D721Med (cell line): ENCODE data around the gene NXN.
"Not testable (repeated sequence)": the region's sequence is repeated elsewhere in the genome, so short reads cannot be mapped to it uniquely, and the experiment has no call there.

Experiments used
- DNase-seq: peaks from one replicate; pipeline ENCODE4 v3.0.0; 2011; ENCODE audit warnings: low spot score; ENCODE audit not compliant: insufficient read length
- FAIRE-seq: peaks from 2 replicates; lab custom pipeline; 2011; peaks lifted over from hg19 to GRCh38; lab: Jason Lieb, UNC
- TF ChIP-seq, protein P1 (sequence below): IDR thresholded peaks from 2 replicates; pipeline ENCODE4 v1.5.1; 2012; ENCODE audit warnings: mild to moderate bottlenecking, control low read depth; ENCODE audit not compliant: insufficient read depth; ENCODE audit errors: missing control alignments

NXN gene

DNA sequence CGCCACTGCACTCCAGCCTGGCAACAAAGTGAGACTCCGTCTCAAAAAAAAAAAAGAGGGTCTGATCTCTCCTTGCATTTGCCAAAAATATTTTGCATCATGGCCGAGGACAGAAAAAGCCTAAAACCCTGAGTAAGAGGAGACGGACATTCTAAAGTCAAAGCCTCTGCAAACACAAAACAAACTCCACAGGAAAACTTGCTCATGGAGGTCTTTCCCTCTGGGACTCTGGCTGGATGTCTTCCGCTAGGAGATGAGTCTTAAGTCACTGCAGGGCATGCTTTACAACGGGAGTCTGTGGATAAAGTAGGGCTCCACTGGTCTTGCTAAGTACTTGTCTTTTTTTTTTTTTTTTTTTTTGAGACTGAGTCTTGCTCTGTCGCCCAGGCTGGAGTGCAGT, 123.4 kb downstream of the NXN start:
- DNase-seq = no peak
- FAIRE-seq = no peak
- TF ChIP-seq, protein P1, sequence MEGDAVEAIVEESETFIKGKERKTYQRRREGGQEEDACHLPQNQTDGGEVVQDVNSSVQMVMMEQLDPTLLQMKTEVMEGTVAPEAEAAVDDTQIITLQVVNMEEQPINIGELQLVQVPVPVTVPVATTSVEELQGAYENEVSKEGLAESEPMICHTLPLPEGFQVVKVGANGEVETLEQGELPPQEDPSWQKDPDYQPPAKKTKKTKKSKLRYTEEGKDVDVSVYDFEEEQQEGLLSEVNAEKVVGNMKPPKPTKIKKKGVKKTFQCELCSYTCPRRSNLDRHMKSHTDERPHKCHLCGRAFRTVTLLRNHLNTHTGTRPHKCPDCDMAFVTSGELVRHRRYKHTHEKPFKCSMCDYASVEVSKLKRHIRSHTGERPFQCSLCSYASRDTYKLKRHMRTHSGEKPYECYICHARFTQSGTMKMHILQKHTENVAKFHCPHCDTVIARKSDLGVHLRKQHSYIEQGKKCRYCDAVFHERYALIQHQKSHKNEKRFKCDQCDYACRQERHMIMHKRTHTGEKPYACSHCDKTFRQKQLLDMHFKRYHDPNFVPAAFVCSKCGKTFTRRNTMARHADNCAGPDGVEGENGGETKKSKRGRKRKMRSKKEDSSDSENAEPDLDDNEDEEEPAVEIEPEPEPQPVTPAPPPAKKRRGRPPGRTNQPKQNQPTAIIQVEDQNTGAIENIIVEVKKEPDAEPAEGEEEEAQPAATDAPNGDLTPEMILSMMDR = no peak

DNA sequence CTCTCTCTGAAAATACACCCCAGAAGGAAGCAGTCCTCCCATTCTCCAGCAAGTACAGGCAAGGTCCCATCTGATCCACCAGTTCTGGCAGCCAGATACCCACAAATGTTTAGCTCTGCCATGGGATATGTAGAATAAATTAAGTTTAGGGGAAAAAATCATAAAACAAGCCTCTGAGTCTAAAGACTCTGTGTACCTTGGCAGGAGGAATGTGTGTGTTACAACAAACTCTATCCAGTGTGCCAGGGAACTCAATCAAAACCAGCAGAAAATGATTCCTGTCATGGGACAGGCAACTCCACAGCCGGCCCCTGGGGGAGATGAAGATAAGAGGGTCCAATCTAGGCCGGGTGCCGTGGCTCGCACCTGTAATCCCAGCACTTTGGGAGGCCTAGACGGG, 124.0 kb downstream of the NXN start:
- TF ChIP-seq, protein P1 = no peak
- FAIRE-seq (no peak), DNase-seq (no peak)

DNA sequence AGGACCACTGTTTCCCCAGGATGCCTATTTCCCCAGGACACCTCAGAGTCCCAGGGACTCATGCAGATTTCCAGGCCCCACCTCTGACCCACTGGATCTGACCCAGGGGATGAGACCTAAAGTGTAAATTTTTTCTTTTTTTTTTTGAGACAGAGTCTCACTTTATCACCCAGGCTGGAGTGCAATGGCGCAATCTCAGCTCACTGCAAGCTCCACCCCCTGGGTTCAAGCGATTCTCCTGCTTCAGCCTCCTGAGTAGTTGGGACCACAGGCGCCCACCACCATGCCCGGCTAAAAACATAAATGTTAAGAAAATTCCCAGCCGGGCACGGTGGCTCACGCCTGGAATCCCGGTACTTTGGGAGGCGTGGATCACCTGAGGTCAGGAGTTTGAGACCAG, 126.7 kb downstream of the NXN start:
- not testable (repeated sequence) for DNase-seq, FAIRE-seq

DNA sequence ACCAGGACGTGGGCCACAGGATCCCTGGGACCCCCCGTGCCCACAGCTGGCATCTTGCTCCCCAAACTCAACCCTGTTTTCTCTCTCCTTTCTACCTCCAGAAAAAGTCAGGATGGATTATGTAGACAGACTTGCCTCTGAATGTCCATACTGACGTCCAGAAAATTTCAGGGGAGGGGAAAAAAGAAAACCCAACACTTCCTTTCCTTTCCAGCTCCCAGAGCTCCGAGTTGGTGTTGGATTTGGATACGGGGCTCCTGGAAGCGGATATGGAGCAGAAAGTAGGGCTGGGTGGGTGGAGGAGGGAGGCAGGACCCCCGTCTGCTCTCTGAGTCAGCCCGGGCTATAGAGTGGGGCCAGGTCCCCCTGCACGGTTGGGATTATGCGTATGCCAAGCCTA, 127.2 kb downstream of the NXN start:
- DNase-seq (no peak), FAIRE-seq (no peak)
- TF ChIP-seq, protein P1 = no peak

DNA sequence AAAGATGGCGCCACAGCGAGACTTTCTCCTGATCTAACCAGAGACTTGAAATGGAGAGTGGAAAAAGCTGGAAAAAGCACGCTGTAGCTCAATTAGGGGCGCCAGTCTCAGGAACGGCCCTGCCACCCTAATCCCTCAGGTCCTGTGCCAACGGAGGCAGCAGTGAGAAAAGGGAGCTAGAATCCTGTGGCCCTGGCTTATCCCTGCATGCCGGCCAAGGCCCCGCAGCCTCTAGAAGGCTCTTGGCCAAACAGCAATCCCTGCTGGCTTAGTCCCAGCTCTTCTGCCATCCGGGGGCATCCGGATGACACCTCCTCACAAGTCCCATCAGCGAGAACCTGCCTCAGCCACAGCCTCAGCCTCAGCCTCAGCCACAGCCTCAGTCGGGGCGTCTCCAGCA, 127.7 kb downstream of the NXN start:
- no peak for DNase-seq
- no peak for FAIRE-seq

DNA sequence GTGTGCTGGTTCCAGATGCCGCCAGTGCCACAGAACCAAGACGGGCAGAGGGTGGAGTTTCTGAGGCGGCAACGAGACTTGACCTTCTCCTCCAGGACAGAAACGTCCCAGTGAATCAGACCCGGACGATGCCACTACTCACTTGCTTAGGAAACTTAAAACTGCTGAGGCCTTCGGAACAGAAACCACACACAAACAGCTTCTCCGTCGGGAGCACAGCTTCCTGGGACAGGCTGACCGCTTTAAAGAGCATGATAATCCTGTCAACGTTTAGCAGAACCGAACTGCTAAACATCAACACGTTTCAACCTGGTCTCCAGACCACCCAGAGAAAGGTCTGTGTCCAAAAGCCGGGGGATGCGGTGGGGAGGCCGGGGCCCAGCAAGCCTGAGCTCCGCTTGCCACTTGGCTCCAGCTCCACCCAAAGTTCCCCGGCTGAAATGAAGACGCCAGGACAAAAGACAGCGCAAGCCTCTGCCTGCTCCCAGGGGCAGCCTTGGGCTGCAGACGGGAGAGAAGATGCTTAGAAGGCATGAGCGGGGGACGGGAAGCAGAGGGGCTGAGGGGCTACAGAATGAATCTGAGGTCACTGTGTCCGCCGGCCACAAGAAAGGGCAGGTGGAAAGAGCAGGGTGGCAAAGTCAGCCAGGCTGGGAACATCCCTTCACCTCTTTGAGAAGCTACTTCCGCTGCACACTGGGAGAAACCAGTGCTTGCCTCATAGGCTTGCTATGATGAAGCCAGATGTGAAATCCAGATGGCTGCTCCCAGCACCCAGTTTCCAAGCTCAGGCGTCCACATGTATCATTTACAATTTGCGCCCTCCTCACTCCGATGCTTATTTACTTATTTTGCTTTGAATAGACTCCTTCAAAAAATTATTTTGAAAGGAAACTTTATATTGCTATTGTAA, 128.5 kb downstream of the NXN start:
- TF ChIP-seq, protein P1 = no peak
- DNase-seq = no peak
- FAIRE-seq = no peak

More for the DNA sequence above, 127.7 kb downstream of the NXN start:
- TF ChIP-seq, protein P1 = no peak

DNA sequence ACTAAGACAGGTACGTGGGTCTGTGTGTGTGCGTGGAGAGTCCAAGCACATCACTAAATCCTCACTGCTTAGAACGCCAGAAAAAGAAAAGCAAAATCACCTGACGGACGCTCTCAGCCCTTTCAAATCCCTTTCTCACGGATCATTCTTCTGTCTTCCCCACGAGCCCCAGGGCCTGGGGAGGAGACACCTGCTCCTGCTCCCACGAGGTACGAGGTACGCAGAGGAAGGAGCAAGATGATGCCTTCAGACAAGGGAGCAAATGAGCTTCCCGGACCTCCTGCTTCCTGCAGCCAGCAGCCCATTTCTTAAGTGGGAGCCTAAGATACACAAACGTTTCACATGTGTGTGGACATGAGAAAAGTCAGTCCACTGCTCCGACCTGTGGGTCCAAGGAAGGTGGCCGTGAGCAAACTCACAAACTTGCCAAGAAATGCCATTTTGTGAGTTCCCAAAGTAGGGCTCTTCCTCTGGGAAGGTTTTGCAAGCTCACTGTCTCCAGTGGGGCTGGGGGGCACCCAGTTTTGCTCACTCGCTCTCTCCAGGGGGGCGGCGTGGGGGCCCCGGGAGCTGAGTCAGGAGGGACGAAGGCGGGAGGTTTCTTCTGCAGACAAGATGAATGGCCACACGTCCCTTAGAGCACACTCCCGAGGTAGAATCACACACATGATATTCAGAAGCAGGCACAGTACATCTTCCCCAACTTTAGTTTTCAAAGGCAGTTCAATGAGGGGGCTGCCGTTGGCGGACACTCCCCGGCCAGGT, 129.3 kb downstream of the NXN start:
- no peak for FAIRE-seq
- no peak for DNase-seq
- TF ChIP-seq, protein P1 = no peak
